Islet precursor cell (in vitro differentiated cells): ENCODE measurements around the gene SCN4A.

Experiments used
- DNase-seq: peaks from one replicate; pipeline ENCODE4 v3.0.0-alpha.2; 2018

Gene SCN4A

DNA sequence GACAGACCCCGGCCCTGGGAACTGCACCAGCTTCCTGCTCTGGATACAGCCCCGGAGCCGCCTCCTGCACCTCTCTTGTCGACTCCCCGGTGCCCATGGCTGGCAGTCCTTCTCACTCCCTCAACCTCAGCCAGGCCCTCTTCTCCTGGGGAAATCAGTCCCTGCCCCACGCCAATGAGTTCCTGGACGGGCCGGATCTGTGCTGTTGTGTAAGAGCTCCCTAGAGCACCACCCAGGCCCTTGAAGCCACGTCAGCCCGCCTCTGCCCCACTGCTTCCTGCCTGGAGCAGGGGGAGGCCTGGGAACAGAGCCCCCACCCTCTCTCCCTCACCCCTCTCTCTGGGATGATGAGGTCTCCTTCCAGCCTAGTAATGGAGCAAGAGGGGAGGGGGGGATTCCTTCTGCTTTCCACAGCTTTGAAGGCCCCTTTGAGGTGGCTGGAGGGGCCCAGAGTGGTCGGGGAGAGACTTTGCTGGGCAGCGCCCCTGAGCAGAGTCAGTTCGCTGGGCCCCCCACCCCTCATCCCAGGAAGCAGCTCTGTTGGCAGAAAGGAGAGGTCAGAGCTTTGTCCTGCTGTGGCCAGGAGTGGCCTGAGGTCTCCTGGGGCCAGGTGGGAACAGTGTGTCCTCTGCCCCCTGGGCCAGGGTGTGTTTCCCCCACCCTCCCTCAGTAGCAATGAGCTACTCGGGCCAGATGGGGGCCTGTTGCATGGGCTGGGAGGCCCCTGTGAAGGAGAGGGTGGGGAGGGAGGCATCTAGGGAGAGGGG, 29.2 kb upstream of the SCN4A start:
- DNase-seq: peak; percentile 58

DNA sequence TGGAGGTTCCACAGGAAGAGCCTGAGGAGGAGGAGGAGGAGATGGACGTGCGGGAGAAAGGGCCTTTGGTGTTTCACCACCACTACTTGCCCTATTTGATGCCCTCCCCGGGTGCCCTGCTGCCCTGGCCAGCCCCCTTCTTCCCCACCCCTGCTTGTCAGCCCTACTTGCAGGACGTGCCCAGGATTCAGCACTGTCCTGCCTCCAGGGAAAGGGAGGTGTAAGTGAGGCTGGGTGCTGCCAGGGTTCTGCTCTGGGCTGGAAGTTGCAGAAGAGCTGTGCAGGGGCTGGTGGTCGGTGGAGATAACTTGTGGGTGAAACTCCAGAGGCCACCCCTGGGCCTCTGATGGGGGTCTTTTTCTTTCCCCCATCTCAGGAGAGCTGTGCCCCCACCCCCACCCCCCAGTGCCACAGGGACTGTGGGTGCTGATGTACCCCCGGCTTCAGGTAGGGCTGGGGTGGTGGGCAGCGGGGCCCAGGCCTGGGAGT, 28.4 kb upstream of the SCN4A start:
- DNase-seq: no peak

DNA sequence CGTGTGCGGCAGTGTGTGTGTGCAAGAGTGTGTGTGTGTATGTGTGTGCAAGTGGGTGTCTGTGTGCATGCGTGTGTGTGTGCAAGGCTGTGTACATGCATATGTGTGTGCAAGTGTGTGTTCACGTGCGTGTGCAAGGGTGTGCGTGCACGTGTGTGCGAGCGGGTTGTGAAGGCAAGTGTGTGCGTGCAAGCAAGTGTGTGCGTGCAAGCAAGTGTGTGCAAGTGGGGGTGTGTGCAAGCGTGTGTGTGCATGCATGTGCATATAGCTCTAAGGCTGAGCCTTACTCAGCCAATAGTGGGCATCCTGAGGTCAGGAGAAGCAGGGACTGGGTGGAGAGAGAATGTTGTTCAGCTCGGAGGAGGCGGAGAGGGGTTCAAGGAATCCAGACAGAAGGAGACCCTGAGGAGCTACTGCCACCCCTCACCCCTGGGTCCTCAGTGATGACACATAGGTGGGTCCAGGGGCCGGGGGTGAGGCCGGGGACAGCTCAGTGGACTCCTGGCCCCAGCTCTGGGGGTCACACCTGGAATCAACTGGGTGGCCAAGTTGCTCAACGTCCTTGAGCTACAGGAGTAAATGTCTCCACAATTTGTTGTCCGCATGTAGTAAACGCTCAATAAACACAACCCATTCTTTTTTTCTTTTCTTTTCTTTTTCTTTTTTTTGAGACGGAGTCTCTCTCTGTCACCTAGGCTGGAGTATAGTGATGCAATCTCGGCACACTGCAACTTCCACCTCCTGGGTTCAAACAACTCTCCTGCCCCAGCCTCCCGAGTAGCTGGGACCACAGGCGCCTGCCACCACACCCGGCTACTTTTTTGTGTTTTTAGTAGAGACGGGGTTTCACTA, 27.2 kb upstream of the SCN4A start:
- DNase-seq: no peak

DNA sequence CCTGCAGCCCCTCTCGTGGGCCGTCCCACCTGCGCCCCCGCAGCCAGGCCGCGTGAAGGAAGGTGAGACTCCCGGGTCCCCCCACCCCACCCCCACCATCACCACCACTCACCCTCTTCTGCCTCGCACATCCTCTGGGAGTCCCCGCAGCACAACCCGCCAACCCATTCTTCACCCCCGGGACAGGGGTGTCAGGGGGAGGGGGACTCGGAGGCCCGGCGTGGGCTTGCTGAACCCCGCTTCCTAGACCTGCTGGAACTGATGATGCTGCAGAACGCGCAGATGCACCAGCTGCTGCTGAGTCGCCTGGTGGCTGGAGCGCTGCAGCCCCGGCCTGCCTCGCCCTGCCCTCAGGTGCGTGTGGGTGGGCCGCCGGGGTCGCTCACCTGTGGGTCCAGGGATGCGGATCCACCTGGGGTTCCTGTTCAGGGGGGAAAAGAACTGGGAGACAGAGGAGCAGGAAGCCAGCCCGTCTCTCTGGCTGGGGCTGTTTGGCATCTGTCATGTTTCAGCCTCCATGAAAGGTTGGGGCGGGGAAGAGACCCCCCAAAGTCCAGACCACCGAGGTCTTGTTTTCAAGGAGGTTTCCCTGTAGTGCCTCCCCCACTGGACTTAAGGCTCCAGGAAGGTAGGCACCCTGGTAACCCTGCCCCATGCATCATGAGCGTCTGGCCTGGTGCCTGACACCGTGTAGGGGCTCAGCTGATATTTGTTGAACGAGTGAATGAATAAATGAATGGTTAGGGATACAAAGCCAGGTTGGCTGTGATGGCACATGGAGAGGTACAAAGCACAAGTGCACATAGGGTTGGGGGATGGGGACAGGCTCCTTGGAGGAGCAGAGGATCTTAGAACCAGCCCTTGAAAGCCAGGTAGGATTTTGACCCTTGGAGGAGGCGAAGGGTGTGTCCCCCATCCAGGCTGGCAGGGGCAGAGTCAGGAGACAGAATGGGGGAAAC, 26.3 kb upstream of the SCN4A start:
- peak; percentile 56 for DNase-seq

DNA sequence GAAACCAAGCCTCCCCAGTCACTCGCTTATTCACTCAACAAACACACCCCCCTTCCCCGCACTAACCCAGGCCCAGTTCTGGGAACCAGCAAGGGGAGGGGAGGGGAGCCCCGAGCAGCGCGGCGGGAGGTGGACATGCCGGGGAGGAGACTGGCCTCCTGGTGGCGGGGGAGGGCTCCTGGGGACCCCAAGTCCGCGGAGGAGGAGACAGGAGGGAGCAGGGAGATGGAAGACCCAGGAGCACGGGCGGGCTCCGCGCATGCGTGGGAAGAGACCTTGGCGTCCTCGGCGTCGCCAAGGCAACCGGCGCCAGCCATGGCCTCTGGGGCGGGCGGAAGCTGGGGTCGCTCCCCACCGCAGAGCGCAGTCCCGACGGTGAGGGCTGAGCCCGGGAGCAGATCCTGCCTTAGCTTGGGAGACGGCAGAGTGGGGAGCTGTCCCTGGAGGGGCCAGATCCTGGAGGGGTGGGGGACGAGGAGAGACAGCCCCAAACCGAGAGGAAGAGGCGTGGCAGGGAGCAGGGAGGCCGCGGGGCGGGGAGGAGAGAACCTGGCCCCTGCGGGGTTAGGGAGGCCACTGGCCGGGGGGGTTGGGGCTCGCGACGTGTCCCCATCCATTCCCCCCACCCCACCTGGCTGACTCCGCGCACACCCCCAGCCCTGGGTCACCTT, 25.5 kb upstream of the SCN4A start, which contains the start of gene PRR29:
PRR29 (plus strand) TSS at position 302 of the 671 bp plus-strand sequence; CDS start at position 316, 14 bp downstream.
- peak; percentile 94 for DNase-seq

DNA sequence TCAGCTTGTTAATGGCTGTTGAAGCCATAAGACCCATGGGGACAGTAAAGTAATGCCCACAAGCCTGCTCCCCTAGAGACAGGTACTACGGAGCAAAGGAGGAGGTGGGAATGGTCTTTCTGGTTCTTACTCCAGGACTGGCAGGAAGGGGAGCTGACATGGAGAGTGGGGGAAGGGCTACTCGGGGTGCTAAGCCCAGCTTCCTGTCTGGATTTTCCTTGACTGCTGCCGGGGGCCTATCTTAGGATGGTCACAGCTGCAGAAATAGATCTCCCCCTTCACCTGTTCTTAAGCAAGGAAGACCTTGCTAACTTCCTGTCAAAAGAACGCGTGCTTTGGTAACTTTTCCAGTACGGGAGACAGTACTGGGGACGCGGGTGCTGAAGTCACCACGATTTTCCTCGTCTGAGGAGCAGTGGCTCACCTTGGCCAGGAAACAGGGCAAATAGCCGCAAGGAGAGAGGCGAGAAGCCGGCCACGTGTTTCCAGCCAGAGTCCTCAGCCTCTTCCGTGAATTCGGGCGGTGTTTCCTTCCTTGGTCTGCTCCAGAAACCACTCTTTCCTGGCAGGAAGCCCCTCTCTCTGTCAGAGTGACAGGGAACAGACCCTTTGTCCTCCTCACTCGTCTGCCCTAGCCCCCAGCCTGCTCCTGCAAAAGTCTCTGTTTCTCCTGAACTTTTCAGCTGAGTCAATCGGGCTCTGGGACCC, 24.8 kb upstream of the SCN4A start:
- peak; percentile 67 for DNase-seq

DNA sequence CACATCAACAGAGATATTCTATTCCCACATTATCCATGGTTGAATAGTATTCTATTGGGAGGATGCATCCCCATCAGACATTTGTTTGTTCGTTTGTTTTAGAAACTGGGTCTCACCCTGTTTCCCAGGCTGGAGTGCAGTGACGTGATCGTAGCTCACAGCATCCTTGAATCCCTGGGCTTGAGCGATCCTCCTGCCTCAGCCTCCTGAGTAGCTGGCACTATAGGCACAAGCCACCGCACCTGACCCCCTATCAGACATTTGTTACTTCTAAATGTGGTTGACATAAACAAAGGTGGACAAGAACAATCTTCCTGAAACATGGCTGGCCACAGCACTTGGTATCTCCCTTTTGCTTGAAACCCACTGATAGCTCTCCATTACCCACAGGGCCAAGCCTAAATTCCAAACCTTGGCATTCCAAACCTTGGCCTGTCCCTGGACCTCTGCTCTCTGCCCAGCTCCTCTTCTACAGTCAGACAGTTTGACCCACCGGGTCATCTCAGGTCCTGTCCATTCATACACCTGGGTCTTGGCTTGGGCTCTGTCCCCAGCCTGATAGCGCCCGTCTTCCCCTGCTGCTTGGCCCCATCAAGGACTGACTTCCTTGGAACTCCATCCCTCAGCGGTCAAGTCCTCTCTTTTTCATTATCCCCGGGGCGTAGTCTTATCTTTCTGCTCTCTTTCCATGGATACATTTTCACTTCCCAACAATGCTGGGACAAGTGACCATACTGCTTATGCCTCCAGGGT, 23.9 kb upstream of the SCN4A start:
- DNase-seq: no peak

DNA sequence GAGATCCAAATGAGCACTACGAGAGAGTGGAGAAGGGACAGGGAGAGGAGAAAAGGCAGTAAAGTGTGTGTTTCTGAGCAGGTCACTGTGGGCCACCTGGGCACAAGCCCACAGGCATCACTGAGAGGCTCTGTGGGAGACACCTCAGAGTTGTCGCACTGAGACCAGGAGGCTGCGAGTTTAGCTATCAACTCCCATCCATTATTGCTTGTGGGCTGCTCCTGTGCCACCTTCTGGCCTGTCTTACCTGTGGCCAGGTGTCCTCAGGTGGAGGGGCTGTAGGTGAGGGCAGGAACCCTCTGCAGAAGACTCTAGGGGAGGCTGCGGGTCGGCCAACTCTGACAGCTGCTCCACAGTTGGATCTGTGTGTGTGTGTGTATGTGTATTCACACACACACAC, 22.9 kb upstream of the SCN4A start:
- no peak for DNase-seq

DNA sequence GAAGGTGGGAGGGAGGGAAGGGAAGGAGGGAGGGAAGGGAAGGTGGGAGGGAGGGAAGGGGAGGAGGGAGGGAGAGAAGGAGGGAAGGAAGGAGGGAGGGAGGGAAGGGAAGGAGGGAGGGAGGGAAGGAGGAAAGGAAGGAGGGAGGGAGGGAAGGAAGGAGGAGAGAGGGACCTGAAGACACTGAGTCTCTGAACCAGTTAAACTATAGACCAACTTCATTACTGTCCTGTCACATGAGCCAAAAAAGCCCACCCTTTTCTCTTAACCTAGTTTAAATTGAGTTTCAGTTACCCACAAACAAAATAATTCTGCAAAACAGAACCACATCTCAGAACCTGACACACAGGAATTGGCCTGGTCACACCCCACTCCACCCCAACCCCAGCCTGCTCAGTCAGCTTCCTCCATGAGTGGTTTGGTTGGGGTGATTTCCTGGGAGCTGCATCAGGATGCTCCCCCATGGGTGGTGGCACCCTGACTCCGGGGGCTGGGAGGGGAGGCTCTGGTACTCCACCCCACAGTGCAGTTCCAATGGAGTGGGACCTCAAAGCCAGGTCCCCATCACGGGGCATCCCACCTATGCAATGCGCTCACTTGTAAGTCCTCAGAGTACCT, 20.8 kb upstream of the SCN4A start:
- DNase-seq: no peak

DNA sequence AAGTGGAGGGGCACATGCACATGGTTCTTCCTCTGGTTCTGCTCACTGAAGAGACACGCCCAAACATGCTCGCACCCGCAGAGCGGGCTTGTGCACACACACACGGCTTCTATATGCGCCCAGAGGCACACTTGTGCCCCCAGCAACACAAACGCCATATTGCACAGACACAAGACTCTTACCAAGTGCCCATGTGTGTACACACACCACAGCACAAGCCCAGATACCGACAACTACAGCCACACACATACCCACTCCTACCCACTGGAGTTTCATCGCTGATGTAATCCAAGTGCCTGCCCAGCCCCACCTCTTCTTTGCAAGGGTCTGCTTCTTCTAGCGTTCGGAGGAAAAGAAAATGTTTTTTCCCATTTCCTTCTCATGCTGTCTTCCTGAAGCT, 18.9 kb upstream of the SCN4A start:
- DNase-seq: no peak

DNA sequence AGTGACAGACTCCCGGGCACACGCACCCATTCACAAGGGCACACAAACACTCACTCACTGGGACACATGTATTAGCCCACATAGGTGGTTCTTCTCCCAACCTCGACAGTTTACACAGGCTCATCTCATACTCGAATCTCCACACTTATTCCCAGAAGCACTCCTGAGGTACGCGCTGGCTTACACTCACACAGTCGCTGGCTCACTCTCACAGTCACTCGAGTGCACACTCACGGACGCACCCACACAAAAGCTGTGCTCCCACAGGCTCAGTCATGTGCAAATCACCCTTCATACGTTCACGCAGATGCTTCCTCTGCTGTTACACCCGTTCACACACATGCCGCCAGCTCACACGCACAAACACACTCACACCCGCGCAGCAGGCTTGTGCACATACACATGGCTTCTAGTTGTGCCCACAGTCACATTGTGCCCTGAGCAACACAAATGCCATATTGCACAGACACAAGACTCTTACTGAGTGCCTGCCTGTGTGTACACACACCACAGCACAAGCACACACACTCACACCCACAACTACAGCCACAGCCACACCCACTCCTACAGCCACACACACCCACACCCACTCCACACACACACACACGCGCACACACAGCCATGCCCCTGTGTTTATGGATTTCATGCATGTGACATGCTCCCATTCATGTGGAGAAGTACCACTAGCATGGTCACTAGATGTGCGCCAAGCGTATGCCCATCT, 17.1 kb upstream of the SCN4A start:
- DNase-seq: no peak

DNA sequence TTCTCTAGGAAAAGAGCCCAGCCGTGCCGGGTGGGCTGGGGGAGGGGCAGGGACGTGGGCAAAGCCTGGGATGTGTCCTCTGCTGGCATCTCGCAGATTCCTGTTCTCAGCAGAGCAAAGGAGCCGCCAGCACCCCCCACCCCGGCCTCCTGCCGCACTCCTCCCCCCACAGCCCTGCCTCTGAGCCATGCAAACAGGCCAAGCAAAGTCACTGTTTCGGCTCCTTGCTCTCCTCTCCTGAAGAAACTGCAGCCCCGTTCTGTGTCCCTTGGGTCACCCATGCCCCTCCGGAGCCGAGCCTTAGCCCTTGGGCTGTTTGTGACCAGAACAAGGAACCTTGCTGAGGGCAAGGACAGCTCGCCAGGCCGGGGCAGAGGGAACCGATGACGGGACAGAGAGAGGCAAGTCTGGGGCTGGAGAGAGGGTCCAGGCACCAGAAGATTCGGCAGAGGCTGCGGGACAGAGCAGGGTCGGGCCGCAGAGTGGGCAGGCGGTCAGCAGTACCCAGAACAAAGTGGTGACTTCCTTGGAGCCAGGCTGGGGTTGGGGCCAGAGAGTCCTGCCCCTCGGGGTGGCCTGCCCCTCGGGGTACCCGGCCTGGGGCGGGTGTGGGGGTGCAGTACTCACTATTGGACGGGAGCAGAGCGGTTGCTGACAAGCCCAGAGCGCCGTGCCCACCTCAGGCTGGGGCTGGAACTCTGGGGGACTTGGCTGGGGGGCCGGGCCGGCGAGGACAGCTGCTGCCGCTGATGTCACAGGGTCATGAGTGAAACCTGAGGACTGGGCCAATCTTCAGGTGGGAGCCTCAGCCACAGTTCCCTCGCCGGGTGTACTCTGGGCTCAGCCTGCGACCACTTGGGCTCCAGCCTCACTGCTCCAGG, 16.3 kb upstream of the SCN4A start:
- peak; percentile 87 for DNase-seq

DNA sequence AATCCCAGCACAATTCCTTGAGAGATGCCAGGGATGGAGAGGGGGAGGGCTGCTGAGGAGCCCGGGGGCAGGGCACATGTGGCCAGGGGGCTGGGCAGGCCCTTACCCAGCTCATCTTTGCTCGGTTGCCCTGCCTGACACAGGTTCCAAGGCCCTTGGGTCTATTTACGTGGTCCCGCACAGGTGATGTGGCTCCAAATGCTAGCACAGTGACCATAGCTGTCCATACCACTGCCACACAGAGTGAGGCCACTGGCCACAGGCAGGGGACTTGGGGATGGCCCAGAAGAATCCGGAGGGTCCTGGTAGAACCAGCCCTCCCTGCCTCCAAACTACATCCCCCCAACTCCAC, 15.4 kb upstream of the SCN4A start:
- DNase-seq: no peak

DNA sequence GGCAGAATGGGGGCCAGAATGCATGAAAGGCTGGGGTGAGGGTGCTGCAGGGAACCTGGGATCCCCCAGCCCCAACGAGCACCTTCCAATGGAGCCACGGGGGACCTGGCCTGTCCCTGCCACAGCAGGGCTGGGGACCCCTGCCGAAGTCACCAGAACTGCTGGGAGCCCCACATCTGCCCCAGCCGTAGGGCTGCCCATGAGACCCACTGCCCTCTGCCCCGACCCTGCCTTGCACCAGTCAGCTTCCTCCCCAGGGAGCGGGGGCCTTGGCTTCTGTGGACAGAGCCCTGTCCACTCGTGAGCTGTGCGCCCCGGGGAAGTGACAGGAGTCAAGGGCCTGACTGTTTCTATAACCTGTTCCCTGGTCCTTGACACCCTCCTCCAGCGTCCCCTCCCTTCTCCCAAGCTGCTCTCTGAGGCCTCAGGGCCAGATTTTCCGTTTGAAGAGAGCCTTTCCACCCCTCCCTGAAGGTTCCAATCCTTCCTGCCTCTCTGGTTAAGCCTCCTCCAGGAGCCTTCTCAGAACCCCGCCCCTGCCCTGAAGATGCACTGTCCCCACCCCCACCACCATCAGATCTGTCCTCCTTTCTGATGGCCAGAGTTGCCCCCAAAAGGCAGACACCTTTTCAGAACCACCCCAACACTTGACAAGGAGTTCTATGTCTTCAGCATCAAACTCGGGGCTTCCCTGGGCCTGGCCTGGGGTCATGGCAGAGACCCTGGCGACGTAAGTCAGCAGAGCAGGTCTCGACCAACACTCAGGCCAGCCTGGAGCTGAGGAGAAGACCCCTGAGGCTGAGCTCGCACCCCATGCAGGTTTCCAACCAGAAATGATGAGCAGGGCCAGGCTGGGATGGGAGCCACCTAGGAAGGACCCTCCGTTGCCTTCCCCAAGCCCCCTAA, 14.8 kb upstream of the SCN4A start:
- no peak for DNase-seq

DNA sequence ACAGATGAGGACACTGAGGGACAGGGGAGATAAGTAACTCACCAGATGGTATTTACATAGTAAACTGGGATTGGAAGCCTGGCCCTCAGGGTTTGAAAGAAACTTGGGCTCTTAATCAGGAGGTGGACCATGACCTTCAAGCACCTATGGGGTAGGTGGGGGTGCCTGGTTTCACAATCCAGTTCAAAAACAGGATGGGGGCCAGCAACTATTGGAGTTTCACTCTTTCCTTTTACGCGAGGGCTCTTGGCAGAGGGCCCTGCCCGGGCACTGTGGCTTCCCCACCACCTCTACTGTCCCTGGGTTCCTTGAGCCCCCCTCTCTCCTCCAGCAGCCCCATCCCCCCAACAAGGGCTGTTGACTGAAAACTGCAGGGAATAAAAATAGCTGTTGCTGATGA, 14.1 kb upstream of the SCN4A start:
- DNase-seq: no peak

DNA sequence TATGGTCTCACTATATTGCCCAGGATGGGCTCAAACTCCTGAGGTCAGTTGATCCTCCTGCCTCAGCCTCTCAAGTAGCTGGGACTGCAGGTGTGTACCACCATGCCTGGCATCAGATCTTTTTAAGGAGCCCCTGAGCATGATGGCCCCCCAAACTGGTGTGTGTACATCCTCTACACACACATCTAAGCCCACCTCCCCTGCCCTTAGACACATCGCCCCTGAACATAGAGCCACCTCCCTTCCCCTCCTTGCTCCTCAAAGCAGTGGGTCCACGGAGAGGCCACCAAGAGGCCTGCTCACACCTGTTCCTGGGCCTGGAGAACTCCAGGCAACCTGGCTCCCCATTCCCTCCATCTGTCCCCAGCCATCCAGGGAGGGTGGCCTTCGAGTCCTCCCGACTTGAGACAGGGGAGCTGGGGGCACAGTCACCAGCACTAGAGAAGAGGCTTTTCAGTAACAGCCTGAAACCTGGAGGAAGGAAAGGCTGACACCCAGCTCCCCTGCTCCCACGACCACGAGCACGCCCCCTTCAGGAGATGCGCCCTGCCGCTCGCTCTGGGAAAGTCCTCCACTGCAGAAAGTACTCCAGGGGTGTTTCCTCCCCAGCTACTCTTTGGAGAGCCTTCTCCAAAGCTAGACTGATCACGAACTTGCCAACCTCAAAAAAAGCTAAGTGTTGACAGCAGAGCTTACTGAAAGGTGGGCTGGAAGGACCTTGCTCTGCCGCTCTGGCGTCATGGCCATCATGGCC, 12.8 kb upstream of the SCN4A start:
- no peak for DNase-seq
